GM12875 (cell line): ENCODE measurements around the gene PTPN20.
"Not testable (repeated sequence)": the region's sequence is repeated elsewhere in the genome, so short reads cannot be mapped to it uniquely, and the experiment has no call there.

ENCODE experiments used
- H3K4me3 ChIP-seq: one replicate; pipeline ENCODE4 v1.5.1; 2011; ENCODE audit warnings: low read depth, low read length, control low read depth

The PTPN20 gene

GRCh38 chr10:46911144-46911876 is at the start of gene PTPN20:
Gene PTPN20 (plus strand): TSS chr10:46911428. CDS start chr10:46932500, 21,072 bp downstream.
- not testable (repeated sequence) for H3K4me3 ChIP-seq

- not testable (repeated sequence) for H3K4me3 ChIP-seq
These were observed 41.5 kb upstream of the PTPN20 start for GRCh38 chr10:46869716-46870115.

DNA sequence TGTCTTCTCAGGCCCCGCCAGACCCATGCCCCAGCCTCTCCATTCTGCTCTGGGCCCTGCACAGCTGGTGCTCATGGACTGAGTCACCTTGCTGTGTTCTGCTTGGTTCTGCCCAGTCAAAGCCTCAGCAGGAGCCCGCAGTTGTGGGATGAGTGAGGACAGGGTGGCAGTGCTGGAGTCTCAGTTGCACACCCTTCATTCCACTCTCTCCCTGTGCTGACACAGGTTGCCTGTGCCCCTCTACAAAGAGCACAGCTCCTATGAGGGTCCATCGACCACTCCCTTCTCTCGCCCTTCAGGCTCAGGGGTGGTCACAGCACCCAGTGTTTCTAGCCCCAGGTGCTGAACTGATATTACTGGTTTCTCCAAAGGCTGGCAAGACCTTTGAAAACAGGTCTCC is 39.6 kb upstream of the PTPN20 start:
- H3K4me3 ChIP-seq, result not testable (repeated sequence)

- H3K4me3 ChIP-seq, result not testable (repeated sequence)
These were observed 35.9 kb upstream of the PTPN20 start for GRCh38 chr10:46875304-46875703.

GRCh38 chr10:46876773-46877172 is 34.5 kb upstream of the PTPN20 start:
- not testable (repeated sequence) for H3K4me3 ChIP-seq

DNA sequence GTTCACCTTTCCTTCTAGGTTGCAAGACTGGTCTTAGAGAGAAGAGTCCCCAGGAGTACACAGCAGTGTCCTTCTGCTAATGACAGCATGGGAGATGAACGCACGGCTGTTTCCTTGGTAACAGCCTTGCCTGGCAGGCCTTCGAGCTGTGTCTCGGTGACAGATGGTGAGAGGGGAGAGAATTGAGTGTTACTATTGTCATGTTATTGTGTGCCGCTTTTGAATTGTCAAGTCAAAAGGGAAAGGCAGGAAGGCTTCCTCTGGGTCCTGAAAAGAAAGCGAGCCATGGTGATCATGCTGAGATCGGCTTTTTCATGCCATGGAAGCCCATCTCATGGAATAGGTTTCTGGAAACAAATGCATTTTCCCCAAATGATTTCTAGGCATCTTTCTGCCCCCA is 32.5 kb upstream of the PTPN20 start:
- H3K4me3 ChIP-seq, result not testable (repeated sequence)

GRCh38 chr10:46890813-46891611 is 20.2 kb upstream of the PTPN20 start:
- H3K4me3 ChIP-seq, result not testable (repeated sequence)

DNA sequence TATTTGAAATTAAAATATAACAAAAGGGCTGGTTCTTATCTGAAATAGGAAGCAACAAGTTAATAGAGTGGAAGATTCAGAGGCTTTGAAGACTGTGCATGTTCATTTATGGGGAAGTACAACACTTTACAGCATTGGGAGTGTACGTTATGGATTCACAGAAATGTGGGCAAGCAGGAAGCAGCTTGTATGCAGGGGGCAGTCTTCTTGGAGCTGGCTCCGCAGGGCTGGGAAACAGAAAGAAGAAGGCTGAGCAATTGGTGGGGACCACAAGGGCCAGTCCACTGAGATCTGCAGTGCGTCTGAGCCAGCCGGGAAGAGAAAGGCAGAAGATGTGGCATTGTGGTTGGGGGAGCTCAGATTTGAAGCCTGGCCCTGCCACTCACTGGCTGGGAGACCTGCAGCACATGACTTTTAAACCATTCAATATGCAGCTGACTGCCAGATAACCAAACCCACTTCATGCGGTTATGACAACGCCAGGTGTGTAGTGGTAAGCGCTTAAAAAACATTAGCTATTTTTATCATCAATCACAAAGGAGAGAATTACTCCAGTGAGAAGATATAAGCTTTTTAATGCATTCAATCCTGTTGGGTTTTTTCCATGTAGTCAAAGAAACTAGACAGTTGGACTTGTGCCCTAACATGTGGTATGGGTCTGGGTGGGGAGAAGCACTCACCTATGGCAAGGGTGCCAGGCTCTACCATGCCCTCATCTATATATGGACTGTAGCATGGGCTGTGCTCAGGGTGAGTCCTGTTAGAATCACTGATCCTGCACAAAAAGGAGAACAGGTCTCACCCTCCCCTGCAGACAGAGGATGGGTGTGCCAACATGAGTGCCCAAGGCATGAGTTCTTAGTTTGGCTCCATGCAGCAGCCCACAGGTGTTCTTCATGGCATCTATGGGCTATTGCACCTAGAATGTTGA is 14.2 kb upstream of the PTPN20 start:
- H3K4me3 ChIP-seq, result not testable (repeated sequence)

GRCh38 chr10:46901247-46901646 is 10.0 kb upstream of the PTPN20 start:
- not testable (repeated sequence) for H3K4me3 ChIP-seq

DNA sequence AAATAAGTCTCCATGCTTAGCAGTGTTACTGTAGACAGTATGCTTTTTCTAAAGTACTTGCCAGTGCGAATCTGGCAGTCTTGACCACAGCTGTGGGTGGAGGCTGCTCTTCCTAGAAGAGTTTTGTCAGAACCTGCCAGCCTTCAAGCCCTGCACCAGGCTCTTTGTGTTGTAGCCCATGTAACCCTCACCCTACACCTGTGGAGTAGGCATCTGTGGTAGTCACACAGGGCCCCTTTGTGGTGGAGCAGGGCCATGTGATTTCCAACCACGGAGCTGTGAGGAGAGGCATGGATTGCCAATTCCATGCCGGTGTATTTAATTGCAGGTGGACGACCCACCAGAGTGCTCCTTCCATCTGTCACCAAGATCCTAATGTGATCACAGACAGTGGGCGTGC is 7.4 kb upstream of the PTPN20 start:
- not testable (repeated sequence) for H3K4me3 ChIP-seq

GRCh38 chr10:46906359-46906758 is 4.9 kb upstream of the PTPN20 start:
- H3K4me3 ChIP-seq, result not testable (repeated sequence)

DNA sequence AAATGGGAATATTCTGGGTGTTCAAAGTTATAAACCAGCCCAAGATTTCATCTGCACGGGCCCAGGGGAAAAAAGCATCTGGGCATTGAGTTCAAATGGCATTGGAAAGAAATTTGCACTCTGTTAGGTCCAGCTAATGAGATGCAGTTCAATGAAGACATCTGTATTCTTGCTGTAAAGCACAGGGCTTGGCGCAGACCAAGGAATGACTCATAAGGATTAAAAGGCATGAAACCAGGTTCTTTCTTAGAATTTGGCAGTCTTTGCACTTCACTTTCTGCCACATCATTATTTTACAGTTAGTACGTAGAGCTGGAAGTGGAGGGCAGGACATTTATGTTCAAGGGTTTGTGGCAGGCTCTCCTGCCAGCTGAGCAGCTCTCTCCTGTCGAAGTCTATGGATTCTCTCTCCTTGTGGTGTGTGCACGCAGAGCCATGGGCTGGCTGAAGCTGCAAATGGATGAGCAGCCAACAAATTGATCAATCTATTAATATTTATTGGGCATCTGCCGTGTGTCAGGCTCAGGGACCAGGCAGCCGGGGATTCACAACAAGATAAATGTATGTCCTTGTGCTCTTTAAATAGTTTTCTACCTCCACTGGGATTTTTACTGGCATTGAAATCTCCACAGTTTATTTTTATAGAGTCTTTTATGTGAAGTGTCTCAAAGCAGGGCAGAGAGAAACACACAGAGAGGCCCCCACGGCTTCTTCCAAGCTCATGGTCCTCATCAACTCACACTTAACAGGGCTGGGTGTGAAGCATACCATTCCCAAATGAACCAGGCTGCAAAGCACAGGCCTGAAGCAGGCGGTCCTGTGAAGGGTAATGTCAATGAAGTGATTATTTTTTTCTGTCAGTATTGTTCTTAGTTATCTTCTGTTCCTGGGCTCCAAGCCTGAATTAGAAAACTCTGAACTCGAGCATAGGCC is 3.8 kb upstream of the PTPN20 start:
- not testable (repeated sequence) for H3K4me3 ChIP-seq

DNA sequence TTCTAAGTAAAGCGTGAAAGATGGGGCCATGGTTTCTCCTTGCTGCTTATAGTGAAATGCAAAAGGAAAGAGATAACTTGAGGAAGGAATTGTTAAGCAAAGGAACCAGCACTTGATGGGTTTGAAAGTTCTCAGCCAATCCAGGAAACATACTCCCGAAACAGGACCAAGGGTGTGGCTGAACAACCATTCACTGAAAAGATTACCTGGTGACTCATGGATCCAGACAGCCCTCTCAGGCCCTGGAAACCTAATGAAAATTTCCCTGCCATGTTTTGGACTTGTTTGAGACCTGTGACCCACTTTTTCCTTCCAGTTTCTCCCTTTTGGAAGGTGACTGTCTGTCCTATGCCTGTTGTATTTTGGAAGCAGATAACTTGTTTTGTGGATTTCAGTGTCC is 11.3 kb downstream of the PTPN20 start:
- not testable (repeated sequence) for H3K4me3 ChIP-seq

GRCh38 chr10:46925156-46925555 is 13.9 kb downstream of the PTPN20 start:
- not testable (repeated sequence) for H3K4me3 ChIP-seq

- not testable (repeated sequence) for H3K4me3 ChIP-seq
These were observed 14.6 kb downstream of the PTPN20 start for GRCh38 chr10:46925853-46926252.

- H3K4me3 ChIP-seq, result not testable (repeated sequence)
These were observed 17.6 kb downstream of the PTPN20 start for GRCh38 chr10:46928810-46929209.

DNA sequence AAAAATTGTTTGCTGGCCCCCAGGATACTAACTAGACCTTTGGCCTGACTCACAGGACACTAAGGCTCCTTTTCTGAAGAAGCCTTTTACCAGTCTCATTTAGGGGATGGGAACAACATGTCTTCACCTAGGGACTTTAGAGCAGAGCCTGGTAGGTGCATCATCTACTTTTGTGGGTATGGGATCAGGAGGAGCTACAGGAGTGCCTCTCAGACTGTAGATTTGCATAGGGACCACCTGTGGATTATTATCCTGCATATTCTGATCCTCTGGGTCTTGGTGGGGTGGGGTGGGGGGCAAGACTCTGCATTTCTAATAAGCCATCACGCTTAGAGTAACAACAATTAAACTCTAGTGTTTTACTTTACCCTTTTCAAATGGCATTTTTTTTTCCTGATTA is 21.2 kb downstream of the PTPN20 start:
- not testable (repeated sequence) for H3K4me3 ChIP-seq

- not testable (repeated sequence) for H3K4me3 ChIP-seq
These were observed 29.9 kb downstream of the PTPN20 start for GRCh38 chr10:46941091-46941490.

DNA sequence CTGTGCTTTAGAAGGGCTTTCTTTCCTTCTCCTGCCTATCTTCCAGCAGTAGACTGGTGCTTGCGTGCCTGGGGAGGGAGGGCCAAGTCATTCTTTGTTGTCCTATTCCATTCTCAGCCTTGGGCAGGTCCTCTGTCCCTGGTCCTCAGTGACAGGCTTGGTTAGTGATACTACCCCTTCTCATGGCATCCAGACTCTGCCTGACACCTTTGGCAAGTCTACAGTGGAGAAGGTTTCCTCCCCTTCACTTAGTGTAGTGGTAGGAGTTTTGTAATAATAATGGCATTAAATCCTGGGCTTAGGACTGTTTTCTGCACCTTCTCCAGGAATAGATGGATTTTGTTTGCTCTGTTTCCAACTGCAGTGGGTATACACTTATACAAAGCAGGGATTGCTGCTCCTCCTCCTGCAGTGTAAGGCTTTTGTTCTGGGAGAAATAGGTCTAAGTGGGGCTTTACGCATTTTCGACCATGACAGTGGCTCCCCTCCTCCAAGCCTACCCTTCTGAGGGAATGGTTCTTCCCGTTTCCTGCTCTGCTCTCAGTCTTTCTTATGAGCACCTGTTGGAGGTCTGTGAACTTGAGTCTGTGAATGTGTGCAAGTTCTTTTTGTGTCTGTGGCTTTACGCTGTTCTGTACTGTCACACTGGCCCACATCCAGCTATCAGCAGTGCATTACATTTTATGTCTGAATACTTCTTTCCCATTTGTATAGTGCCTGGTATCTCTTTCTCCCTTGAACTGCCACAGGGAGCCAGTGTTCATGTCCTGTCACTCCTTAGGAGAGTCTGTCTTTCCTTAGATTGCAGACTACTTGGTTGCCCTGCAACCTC is 37.7 kb downstream of the PTPN20 start:
- not testable (repeated sequence) for H3K4me3 ChIP-seq
